ENCODE results near the gene TMEM219.

The TMEM219 gene

DNA sequence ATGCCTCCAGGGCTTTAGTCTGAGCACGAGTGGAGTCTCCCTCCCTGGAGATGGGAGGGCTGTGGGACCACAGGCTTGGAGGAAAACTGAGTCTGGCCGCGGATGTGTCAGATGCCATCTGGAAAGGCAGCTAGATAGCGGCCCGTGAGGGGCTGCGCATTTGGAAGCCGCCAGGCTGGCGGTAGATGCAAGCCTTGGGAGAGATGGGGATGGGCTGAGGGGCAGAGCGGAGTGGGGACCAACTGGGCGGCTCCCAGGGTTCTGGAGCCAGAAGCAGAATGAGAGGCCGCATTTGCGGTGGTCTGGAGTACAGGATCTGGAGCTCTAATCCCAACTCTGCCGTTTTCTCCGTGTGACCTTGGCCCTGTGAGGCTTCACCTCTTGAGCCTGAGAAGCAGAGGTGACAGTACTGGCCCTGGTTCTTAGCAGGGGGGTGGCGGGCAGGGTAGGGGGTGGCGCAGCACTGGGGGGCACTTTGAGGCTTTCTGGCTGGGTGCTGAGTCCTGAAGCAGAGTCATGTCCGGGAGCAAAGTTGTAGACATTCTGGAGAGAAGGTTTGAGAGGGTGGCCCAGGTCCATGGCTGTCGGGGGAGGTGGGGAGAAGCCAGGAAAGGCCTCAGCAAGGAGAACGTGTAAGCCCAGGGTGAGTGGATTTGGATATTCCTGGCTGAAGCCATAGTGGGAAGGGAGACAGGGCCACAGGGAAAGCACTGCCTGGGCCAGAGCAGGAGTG lies 40.9 kb downstream of the TMEM219 start:
- Histone ChIP-seq H3K36me3 (ENCODE audit: low read length) (no peaks in the 10 kb centered on the region), H4K20me1 (ENCODE audit: low read depth, low read length) (no peaks in the 10 kb centered on the region), H3K9me3 (ENCODE audit: insufficient read depth, low read length) (no peaks in the 10 kb centered on the region), H3F3A (ENCODE audit: insufficient read depth) (no peaks in the 10 kb centered on the region), H3K27ac (ENCODE audit: low read depth, low read length) (no peak overlapping the region), H3K4me2 (ENCODE audit: low read depth, low read length, poor library complexity, severe bottlenecking) (no peak overlapping the region), H3K4me3 (ENCODE audit: insufficient read depth, low read length, poor library complexity, severe bottlenecking) (no peak overlapping the region), H2AFZ (ENCODE audit: low read depth, low read length, severe bottlenecking) (no peak overlapping the region), H3K9me2 (replicated peaks; ENCODE audit: insufficient read depth, low read length) (no peaks in the 10 kb centered on the region), H3K27me3 (ENCODE audit: low read length) (no peaks in the 10 kb centered on the region), H3K79me2 (ENCODE audit: insufficient read depth, low read length) (no peaks in the 10 kb centered on the region), H3K9ac (ENCODE audit: low read length) (no peak overlapping the region)
- no peak for TF ChIP-seq CTCF (IDR thresholded peaks at IDR 0.05; ENCODE audit: insufficient read depth, low read length, poor library complexity, severe bottlenecking)
- TF ChIP-seq EZH2phosphoT487 (conservative IDR thresholded peaks at IDR 0.05; ENCODE audit: low read length), result no peak

DNA sequence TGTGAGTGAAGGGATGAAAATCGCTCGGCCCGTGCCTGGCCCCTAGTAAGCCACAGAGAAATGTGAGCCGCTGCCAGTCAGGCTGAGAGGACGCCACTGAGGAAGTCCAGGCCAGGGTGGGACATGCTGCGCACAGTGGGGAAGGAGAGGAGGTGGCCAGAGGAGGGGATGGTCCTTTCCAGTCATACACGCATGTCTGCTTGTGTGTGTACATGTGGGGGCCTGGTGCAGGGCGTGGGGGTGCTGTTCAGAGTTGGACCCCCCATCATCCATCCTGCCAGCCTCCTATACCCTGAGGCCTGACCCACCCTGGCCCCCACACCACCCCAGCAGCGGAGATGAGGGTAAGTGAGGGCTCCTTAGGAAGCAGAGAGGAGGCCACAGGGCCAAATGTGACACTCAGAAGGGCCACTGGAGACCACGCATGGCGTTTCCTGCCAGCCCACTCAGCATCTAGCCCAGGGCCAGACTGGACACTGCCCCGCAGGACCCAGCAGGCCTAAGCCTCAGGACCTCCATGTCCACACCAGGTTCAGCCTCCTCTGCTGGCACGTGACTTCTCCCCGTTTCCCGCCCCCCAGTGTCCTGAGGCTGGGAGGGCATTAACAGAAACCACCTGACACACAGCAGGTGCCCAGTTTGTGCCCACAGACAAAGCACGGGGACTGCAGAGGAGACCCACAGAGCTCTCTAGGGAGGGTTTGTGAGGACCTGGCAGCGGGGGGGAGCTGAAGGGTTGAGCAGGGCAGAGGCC lies 42.0 kb downstream of the TMEM219 start:
- no peaks in the 10 kb centered on the region for H3K36me3 ChIP-seq (ENCODE audit: low read length)
- H3K27ac ChIP-seq (ENCODE audit: low read depth, low read length), result no peak overlapping the region
- H3K9ac ChIP-seq (ENCODE audit: low read length), result no peak overlapping the region
- no peak overlapping the region for H2AFZ ChIP-seq (ENCODE audit: low read depth, low read length, severe bottlenecking)
- H3K9me2 ChIP-seq (replicated peaks; ENCODE audit: insufficient read depth, low read length), result no peaks in the 10 kb centered on the region
- no peak overlapping the region for H3K4me3 ChIP-seq (ENCODE audit: insufficient read depth, low read length, poor library complexity, severe bottlenecking)
- no peaks in the 10 kb centered on the region for H3K79me2 ChIP-seq (ENCODE audit: insufficient read depth, low read length)
- H3K27me3 ChIP-seq (ENCODE audit: low read length), result no peaks in the 10 kb centered on the region
- no peaks in the 10 kb centered on the region for H3F3A ChIP-seq (ENCODE audit: insufficient read depth)
- no peak overlapping the region for H3K4me2 ChIP-seq (ENCODE audit: low read depth, low read length, poor library complexity, severe bottlenecking)
- no peak for TF ChIP-seq EZH2phosphoT487 (conservative IDR thresholded peaks at IDR 0.05; ENCODE audit: low read length)
- no peak for TF ChIP-seq CTCF (IDR thresholded peaks at IDR 0.05; ENCODE audit: insufficient read depth, low read length, poor library complexity, severe bottlenecking)
- H3K9me3 ChIP-seq (ENCODE audit: insufficient read depth, low read length), result no peaks in the 10 kb centered on the region
- H4K20me1 ChIP-seq (ENCODE audit: low read depth, low read length), result no peaks in the 10 kb centered on the region

GRCh38 chr16:30004424-30004776 lies 42.5 kb downstream of the TMEM219 start:
- H3F3A ChIP-seq (ENCODE audit: insufficient read depth), result no peaks in the 10 kb centered on the region
- H3K9ac ChIP-seq (ENCODE audit: low read length), result no peak overlapping the region
- H3K9me2 ChIP-seq (replicated peaks; ENCODE audit: insufficient read depth, low read length), result no peaks in the 10 kb centered on the region
- TF ChIP-seq CTCF (IDR thresholded peaks at IDR 0.05; ENCODE audit: insufficient read depth, low read length, poor library complexity, severe bottlenecking), result no peak
- no peak for TF ChIP-seq EZH2phosphoT487 (conservative IDR thresholded peaks at IDR 0.05; ENCODE audit: low read length)
- no peaks in the 10 kb centered on the region for H4K20me1 ChIP-seq (ENCODE audit: low read depth, low read length)
- no peak overlapping the region for H3K27ac ChIP-seq (ENCODE audit: low read depth, low read length)
- H3K79me2 ChIP-seq (ENCODE audit: insufficient read depth, low read length), result no peaks in the 10 kb centered on the region
- no peak overlapping the region for H2AFZ ChIP-seq (ENCODE audit: low read depth, low read length, severe bottlenecking)
- H3K9me3 ChIP-seq (ENCODE audit: insufficient read depth, low read length), result no peaks in the 10 kb centered on the region
- no peaks in the 10 kb centered on the region for H3K36me3 ChIP-seq (ENCODE audit: low read length)
- no peaks in the 10 kb centered on the region for H3K27me3 ChIP-seq (ENCODE audit: low read length)
- no peak overlapping the region for H3K4me2 ChIP-seq (ENCODE audit: low read depth, low read length, poor library complexity, severe bottlenecking)
- H3K4me3 ChIP-seq (ENCODE audit: insufficient read depth, low read length, poor library complexity, severe bottlenecking), result no peak overlapping the region
